Endothelial cell of umbilical vein (primary cell): ENCODE results near the gene PHF12. TPM values are rescaled to one million over a fixed set of nuclear protein-coding genes. Genes with fewer than 3 reads are reported as not detected.
A peak's percentile ranks its signal among the peaks of the same experiment; 100 is the strongest.

Source experiments
- Bru-seq: library from RNA; stranded (reverse); fragments of 400-500 nt; gene quantifications from one replicate; lab custom pipeline; 2021; lab: Mats Ljungman, UMichigan
- BruChase-seq, 2 experiments: library from RNA; stranded (reverse); fragments of 400-500 nt; gene quantifications; one replicate each; lab custom pipeline; 2021; lab: Mats Ljungman, UMichigan
- BruUV-seq: library from RNA; stranded (reverse); fragments of 400-500 nt; replicated peaks from 2 replicates; lab custom pipeline; 2021; lab: Mats Ljungman, UMichigan
- CTCF ChIA-PET: fragments of 300-600, 350-600 bp; sonication (Branson Sonifier 250); formaldehyde crosslinking; loops from one replicate; lab custom pipeline; 2021; ENCODE audit warnings: antibody characterized with exemption, inconsistent platforms; lab: Charles Lee
- POLR2A ChIA-PET: fragments of 300-600, 350-600 bp; sonication (Branson Sonifier 250); formaldehyde crosslinking; loops from one replicate; lab custom pipeline; 2021; ENCODE audit warnings: antibody characterized with exemption, inconsistent platforms; lab: Charles Lee
- DNase-seq: peaks from one replicate; pipeline ENCODE4 v3.0.0-alpha.2; 2011; ENCODE audit warnings: low read depth, low spot score
- FAIRE-seq: peaks from 2 replicates; lab custom pipeline; 2011; peaks lifted over from hg19 to GRCh38; lab: Jason Lieb, UNC
- H2AFZ ChIP-seq: 2 replicates; pipeline ENCODE4 v1.6.0; 2012; ENCODE audit warnings: low read depth, low read length, control low read depth, inconsistent platforms
- H3K27ac ChIP-seq: 2 replicates; pipeline ENCODE4 v1.5.1; 2011; ENCODE audit warnings: low read depth, mild to moderate bottlenecking, control low read depth, low read length, moderate library complexity; ENCODE audit not compliant: insufficient read depth
- H3K27me3 ChIP-seq, 2 experiments: 2 replicates each; pipeline versions ENCODE4 v1.6.0 to v1.6.1; 2011; ENCODE audit warnings: low read length in 2 of 2, mixed read lengths in 1 of 2; ENCODE audit not compliant: control insufficient read depth in 2 of 2, insufficient read depth in 2 of 2
- H3K36me3 ChIP-seq, 2 experiments: 2 replicates in 1 of 2; 3 replicates in 1 of 2; pipeline ENCODE4 v1.5.1; 2011; ENCODE audit warnings: low read length in 2 of 2, mild to moderate bottlenecking in 1 of 2, moderate library complexity in 1 of 2; ENCODE audit not compliant: control insufficient read depth in 2 of 2, insufficient read depth in 2 of 2; ENCODE audit errors: extremely low read depth in 1 of 2
- H3K4me1 ChIP-seq: 3 replicates; pipeline ENCODE4 v1.5.1; 2011; ENCODE audit warnings: mild to moderate bottlenecking, low read length; ENCODE audit not compliant: control insufficient read depth, insufficient read depth; ENCODE audit errors: extremely low read depth
- H3K4me2 ChIP-seq: 2 replicates; pipeline ENCODE4 v1.6.1; 2011; ENCODE audit warnings: low read length, control low read depth, mixed read lengths; ENCODE audit not compliant: insufficient read depth
- H3K4me3 ChIP-seq, 3 experiments: fragments of 200-600 bp in 1 of 3; sonication (generic), shearing (Covaris generic) in 1 of 3; replicated peaks in 1 of 3; 2 replicates each; pipeline ENCODE4 v1.5.1; 2011 to 2016; ENCODE audit warnings: control low read depth in 3 of 3, low read length in 3 of 3, mild to moderate bottlenecking in 2 of 3, inconsistent platforms in 1 of 3, low read depth in 1 of 3, moderate library complexity in 1 of 3; ENCODE audit not compliant: insufficient read depth in 1 of 3
- H3K79me2 ChIP-seq: 2 replicates; pipeline ENCODE4 v1.6.0; 2012; ENCODE audit warnings: low read length, inconsistent platforms; ENCODE audit not compliant: control insufficient read depth, insufficient read depth
- H3K9ac ChIP-seq: replicated peaks from 2 replicates; pipeline ENCODE3; 2011; ENCODE audit warnings: low read length, control low read depth; ENCODE audit not compliant: insufficient read depth; ENCODE audit errors: extremely low read depth
- H3K9me1 ChIP-seq: replicated peaks from 3 replicates; pipeline ENCODE4 v1.6.0; 2011; ENCODE audit warnings: mild to moderate bottlenecking, low read length; ENCODE audit not compliant: control insufficient read depth, insufficient read depth; ENCODE audit errors: extremely low read depth
- H3K9me3 ChIP-seq: replicated peaks from 2 replicates; pipeline ENCODE4 v1.5.1; 2012; ENCODE audit warnings: low read length, inconsistent platforms; ENCODE audit not compliant: control insufficient read depth, insufficient read depth
- H4K20me1 ChIP-seq: replicated peaks from 2 replicates; pipeline ENCODE3; 2011; ENCODE audit warnings: mild to moderate bottlenecking, low read length; ENCODE audit not compliant: control insufficient read depth, insufficient read depth; ENCODE audit errors: extremely low read depth
- CTCF ChIP-seq, 2 donors: IDR thresholded peaks; 1 replicate in 1 of 2; 2 replicates in 1 of 2; pipeline ENCODE4 v1.5.1; 2011; ENCODE audit warnings: low read length in 2 of 2, mild to moderate bottlenecking in 2 of 2, moderate library complexity in 2 of 2, control low read depth in 1 of 2, inconsistent platforms in 1 of 2, low read depth in 1 of 2; ENCODE audit not compliant: insufficient read depth in 1 of 2; ENCODE audit errors: extremely low read depth in 1 of 2
- FOS ChIP-seq: IDR thresholded peaks from 2 replicates; pipeline ENCODE4 v1.6.1; 2011; ENCODE audit warnings: mild to moderate bottlenecking, low read length, moderate library complexity, borderline replicate concordance; ENCODE audit not compliant: insufficient read depth
- GATA2 ChIP-seq: IDR thresholded peaks from 2 replicates; pipeline ENCODE4 v1.7.0; 2011; ENCODE audit warnings: low read depth, mild to moderate bottlenecking, moderate library complexity, mixed read lengths, low read length; ENCODE audit not compliant: insufficient read length, insufficient read depth
- MYC ChIP-seq: IDR thresholded peaks from one replicate; pipeline ENCODE4 v1.6.1; 2011; ENCODE audit warnings: mild to moderate bottlenecking, low read depth, low read length
- POLR2A ChIP-seq: IDR thresholded peaks from 2 replicates; pipeline ENCODE4 v1.6.1; 2012; ENCODE audit warnings: low read depth, mild to moderate bottlenecking, control low read depth, low read length
- POLR2AphosphoS5 ChIP-seq: IDR thresholded peaks from 2 replicates; pipeline ENCODE4 v1.6.1; 2012; ENCODE audit warnings: low read depth, mild to moderate bottlenecking, control low read depth, low read length, moderate library complexity; ENCODE audit not compliant: insufficient read depth
- dilution Hi-C: fragments of 300-500 bp; cut with MboI; formaldehyde crosslinking; loops from one replicate; pipeline ENCODE4 v1.15.0; 2019; ENCODE audit warnings: low sequenced_read_pairs; ENCODE audit not compliant: extremely low pct_ligation_motif_present
- intact Hi-C: fragments of 100-400 bp; cut with micrococcal nuclease; formaldehyde crosslinking; loops from one replicate; pipeline ENCODE4 v1.10.0; 2022
- long read RNA-seq: library from polyadenylated mRNA; stranded (forward); transcript quantifications from one replicate; pipeline ENCODE4 v2.0.0, GENCODE V29; 2021
- polyA minus RNA-seq, 3 experiments: library from RNA; depleted of rRNA, polyadenylated mRNA; stranded (reverse); fragments of >200 nt; gene quantifications; 1 replicate in 1 of 3; 2 replicates in 2 of 3; pipeline ENCODE4 v1.2.3, GENCODE V29; 2011
- polyA plus RNA-seq, 4 experiments: library from polyadenylated mRNA; depleted of rRNA in 3 of 4; stranded (reverse) in 3 of 4; unstranded in 1 of 4; fragments of >200 nt; gene quantifications; 2 replicates each; pipeline versions ENCODE4 v1.2.1 to v1.2.3, GENCODE V29; 2011 to 2012; ENCODE audit warnings: missing spikeins in 1 of 4
- total RNA-seq: library from RNA; stranded (reverse); gene quantifications from 2 replicates; pipeline ENCODE4 v1.2.3, GENCODE V29; 2021
- TF ChIP-seq, protein P1 (sequence below): IDR thresholded peaks from 2 replicates; pipeline ENCODE4 v1.6.1; 2011; ENCODE audit not compliant: insufficient read depth, insufficient read length

Gene PHF12
- total RNA-seq: 36.4 and 44.2 TPM in 2 replicates
- 24.3 and 26.6 TPM in 2 replicates for polyA plus RNA-seq
- polyA plus RNA-seq (2011; cell fraction: cytosol; rRNA removed): 19.5 and 23.3 TPM in 2 replicates
- polyA plus RNA-seq (2011; cell fraction: nucleus; rRNA removed): 50.6 and 57.4 TPM in 2 replicates
- polyA plus RNA-seq (2012): 25.2 and 26.2 TPM in 2 replicates
- polyA minus RNA-seq: 31.8 and 35.6 TPM in 2 replicates
- 16.9 TPM for polyA minus RNA-seq (2011; cell fraction: cytosol; rRNA and poly(A)+ RNA removed)
- 31.7 and 34.7 TPM in 2 replicates for polyA minus RNA-seq (2011; cell fraction: nucleus; rRNA and poly(A)+ RNA removed)
- Bru-seq, nascent RNA: percentile 83 among the genes with signal in this experiment
- percentile 76 among the genes with signal in this experiment for BruChase-seq, experiment 1, labeled RNA remaining after a 6-hour chase
- percentile 82 among the genes with signal in this experiment for BruChase-seq, experiment 2, labeled RNA remaining after a 2-hour chase
- long read RNA-seq, full-length matches to known transcripts: 1 of 40 reads
- long read RNA-seq, partial matches to known transcripts: 28 of 40 reads
- long read RNA-seq, other reads (novel, unspliced or antisense): 11 of 40 reads

DNA sequence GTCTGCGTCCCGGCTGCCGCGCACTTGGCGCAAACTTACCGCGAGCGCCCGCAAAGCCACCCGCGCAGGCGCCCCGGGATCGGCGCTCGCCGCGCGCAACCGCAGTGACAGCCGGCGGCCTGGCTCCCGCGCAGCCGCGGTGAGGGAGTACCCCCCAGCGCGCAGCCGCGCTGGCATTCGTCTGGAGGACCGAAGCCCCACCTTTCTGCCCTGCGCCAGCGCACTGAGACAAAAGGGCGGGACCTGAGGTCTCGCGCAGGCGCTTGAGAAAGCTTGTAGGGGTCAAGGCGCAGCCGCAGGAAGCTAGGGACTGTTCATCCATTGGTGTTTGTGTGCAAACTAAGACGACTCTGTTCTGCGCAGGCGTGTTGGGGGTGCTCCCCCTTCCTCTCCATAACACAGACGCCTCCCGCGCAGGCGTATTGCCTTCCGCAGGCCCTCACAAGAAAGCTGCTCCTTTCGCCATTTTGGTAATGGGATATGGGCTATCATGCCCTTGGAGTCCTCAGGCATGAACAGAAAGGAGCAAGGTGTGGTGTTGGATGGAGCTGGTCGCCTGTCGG lies at the start of gene PHF12:
TSS of gene PHF12 (minus strand) at position 91 of the 563 bp plus-strand sequence. CDS start 558 bp downstream, outside the sequence.
- H3K79me2 ChIP-seq: peaks cover 34% of the 10 kb centered on the region
- H3K9ac ChIP-seq: peak within 1 kb of the TSS; percentile 85
- no TSS peak for BruUV-seq
- ChIA-PET CTCF (interaction anchor here (0.8 to 7.8 kb wide), 11 partner anchors 13 to 231 kb away, joined by 3 to 249 read pairs (median 4); partner anchors contain the start of genes MYO18A, NEK8 and TLCD1), POLR2A (interaction anchor here (0.6 to 1.2 kb wide), 4 partner anchors 205 to 241 kb away, joined by 3 to 11 read pairs (median 7); partner anchors contain the start of genes RPL23A and TLCD1)
- peak within 1 kb of the TSS; percentile 75 for H3K4me2 ChIP-seq
- H3K4me3 ChIP-seq: peak within 1 kb of the TSS; percentile 74 to 95 (median 80)
- no peaks in the 10 kb centered on the region for H3K36me3 ChIP-seq
- peak within 1 kb of the TSS; percentile 30 for H2AFZ ChIP-seq
- H3K27me3 ChIP-seq: no peaks in the 10 kb centered on the region
- FAIRE-seq (no peak), DNase-seq (peak; percentile 100)
- dilution Hi-C loops (no loop called here), intact Hi-C loops (loop anchor here (2.0 kb wide), 1 partner anchor 143 kb away; no protein-coding TSS in a partner anchor)
- TF ChIP-seq POLR2A (peak; percentile 83), POLR2AphosphoS5 (peak; percentile 90), FOS (no peak)
- H3K9me3 ChIP-seq: no peaks in the 10 kb centered on the region
- peaks cover 21% of the 10 kb centered on the region for H3K4me1 ChIP-seq
- no peaks in the 10 kb centered on the region for H3K9me1 ChIP-seq
- peak within 1 kb of the TSS; percentile 82 for H3K27ac ChIP-seq
- no peaks in the 10 kb centered on the region for H4K20me1 ChIP-seq

DNA sequence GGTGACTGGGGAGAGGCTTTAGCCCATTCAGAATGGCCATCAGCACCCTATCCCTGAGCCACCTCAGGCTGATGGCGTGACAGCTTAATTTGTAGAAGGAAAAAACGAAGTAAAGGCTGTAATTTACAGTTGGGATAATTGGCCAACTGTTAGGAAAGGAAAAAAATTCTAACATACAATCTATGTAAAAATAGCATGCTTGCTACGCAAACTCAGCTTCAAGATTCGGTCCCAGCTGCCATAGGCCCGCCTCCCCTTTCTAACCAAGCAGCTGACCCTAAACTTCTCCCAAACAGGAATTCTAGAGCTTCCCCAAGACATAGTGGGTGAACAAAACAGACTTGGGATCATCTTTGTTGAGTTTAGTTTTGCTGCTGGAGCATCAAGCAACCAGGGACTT lies 49.7 kb upstream of the PHF12 start:
- no peak overlapping the region for H3K27ac ChIP-seq
- POLR2A ChIA-PET: no interaction called here
- no peaks in the 10 kb centered on the region for H3K4me1 ChIP-seq
- no peaks in the 10 kb centered on the region for H3K79me2 ChIP-seq
- H3K9me3 ChIP-seq: no peaks in the 10 kb centered on the region
- no peak overlapping the region for H3K9ac ChIP-seq
- peaks cover 19 to 26% of the 10 kb centered on the region in 2 experiments for H3K27me3 ChIP-seq
- no peak for DNase-seq
- H3K36me3 ChIP-seq: no peaks in the 10 kb centered on the region
- H3K9me1 ChIP-seq: no peaks in the 10 kb centered on the region
- no peak for FAIRE-seq
- no TSS peak for BruUV-seq
- intact Hi-C loops (no loop called here), dilution Hi-C loops (no loop called here)
- no peaks in the 10 kb centered on the region for H4K20me1 ChIP-seq
- TF ChIP-seq MYC (no peak), GATA2 (no peak), CTCF (IDR thresholded peaks at IDR 0.05; ENCODE audit: extremely low read depth in 1 of 2, insufficient read depth in 1 of 2, low read depth in 1 of 2, low read length in 2 of 2) (no peak), POLR2AphosphoS5 (no peak)
- TF ChIP-seq, protein P1, sequence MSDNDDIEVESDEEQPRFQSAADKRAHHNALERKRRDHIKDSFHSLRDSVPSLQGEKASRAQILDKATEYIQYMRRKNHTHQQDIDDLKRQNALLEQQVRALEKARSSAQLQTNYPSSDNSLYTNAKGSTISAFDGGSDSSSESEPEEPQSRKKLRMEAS: no peak
- no peak overlapping the region for H2AFZ ChIP-seq
- CTCF ChIA-PET: interaction anchor here (1.0 to 2.2 kb wide), 3 partner anchors 35 to 123 kb away, joined by 4 to 8 read pairs (median 7); no protein-coding TSS in a partner anchor
- no peak overlapping the region for H3K4me3 ChIP-seq
- no peak overlapping the region for H3K4me2 ChIP-seq
